ENCODE measurements around the gene INKA2.

DNA sequence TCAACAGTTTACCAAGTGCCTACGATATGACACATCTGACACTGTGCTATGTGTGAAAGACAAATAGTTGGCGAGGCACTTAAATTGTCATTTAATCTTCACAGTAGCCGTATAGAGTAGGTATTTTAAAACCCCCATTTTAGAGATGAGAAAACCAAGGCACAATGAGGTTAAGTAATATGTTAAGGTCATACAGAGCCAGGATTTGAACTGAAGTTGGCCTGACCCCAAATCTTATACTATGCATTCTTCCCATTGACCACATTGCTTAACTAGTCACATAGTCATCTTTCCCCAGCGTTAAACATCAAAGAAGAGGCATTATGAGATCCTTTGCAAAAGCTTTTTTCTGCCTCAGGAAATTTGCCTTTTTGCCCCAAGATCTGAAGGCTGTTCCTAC, 3.9 kb downstream of the INKA2 start:
- TF ChIP-seq, protein P1, sequence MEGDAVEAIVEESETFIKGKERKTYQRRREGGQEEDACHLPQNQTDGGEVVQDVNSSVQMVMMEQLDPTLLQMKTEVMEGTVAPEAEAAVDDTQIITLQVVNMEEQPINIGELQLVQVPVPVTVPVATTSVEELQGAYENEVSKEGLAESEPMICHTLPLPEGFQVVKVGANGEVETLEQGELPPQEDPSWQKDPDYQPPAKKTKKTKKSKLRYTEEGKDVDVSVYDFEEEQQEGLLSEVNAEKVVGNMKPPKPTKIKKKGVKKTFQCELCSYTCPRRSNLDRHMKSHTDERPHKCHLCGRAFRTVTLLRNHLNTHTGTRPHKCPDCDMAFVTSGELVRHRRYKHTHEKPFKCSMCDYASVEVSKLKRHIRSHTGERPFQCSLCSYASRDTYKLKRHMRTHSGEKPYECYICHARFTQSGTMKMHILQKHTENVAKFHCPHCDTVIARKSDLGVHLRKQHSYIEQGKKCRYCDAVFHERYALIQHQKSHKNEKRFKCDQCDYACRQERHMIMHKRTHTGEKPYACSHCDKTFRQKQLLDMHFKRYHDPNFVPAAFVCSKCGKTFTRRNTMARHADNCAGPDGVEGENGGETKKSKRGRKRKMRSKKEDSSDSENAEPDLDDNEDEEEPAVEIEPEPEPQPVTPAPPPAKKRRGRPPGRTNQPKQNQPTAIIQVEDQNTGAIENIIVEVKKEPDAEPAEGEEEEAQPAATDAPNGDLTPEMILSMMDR (IDR thresholded peaks at IDR 0.05), result no peak
- TF ChIP-seq ZFX (IDR thresholded peaks at IDR 0.05; ENCODE audit: borderline replicate concordance), result no peak
